ENCODE measurements around the gene SLC25A22. TPM values are rescaled to one million over a fixed set of nuclear protein-coding genes. Genes with fewer than 3 reads are reported as not detected.

The SLC25A22 gene
- total RNA-seq, 3 donors from 2014 or later = 156 to 166 (median 161) TPM

Other genes with a start within 250 kb of the SLC25A22 start
- gene LMNTD2, start 237.5 kb downstream of the SLC25A22 start, total RNA-seq = 1 to 10 TPM in 2 of 3 donors, under 1 TPM in 1; 0.71 to 1.3 (median 1.1) TPM
- gene RASSF7, start 237.3 kb downstream of the SLC25A22 start, total RNA-seq = 10 to 100 TPM; 15.1 to 17.4 (median 16.1) TPM
- gene PHRF1, start 221.8 kb downstream of the SLC25A22 start, total RNA-seq = 10 to 100 TPM; 57.7 to 59.2 (median 57.7) TPM
- gene IRF7, start 182.3 kb downstream of the SLC25A22 start, total RNA-seq = 10 to 100 TPM; 16.3 to 26.7 (median 17.7) TPM
- not detected for gene CDHR5, start 173.3 kb downstream of the SLC25A22 start, total RNA-seq
- not detected for gene SCT, start 171.1 kb downstream of the SLC25A22 start, total RNA-seq
- under 1 TPM in 2 of 3 donors, not detected in 1; 0.13 to 0.28 TPM for gene DRD4, start 161.0 kb downstream of the SLC25A22 start, total RNA-seq
- gene DEAF1, start 103.1 kb downstream of the SLC25A22 start, total RNA-seq = 10 to 100 TPM; 53.1 to 59.6 (median 54.5) TPM
- 1 to 10 TPM; 6.8 to 7.5 (median 7.0) TPM for gene TMEM80, start 102.5 kb downstream of the SLC25A22 start, total RNA-seq
- gene EPS8L2, start 92.0 kb downstream of the SLC25A22 start, total RNA-seq = 10 to 100 TPM in 1 of 3 donors, 1 to 10 TPM in 2; 5.2 to 13.0 (median 7.0) TPM
- gene TALDO1, start 50.8 kb downstream of the SLC25A22 start, total RNA-seq = 100 to 1,000 TPM; 281 to 316 (median 313) TPM
- 10 to 100 TPM; 48.3 to 49.8 (median 49.7) TPM for gene GATD1, start 20.8 kb downstream of the SLC25A22 start, total RNA-seq
- 1 to 10 TPM; 1.6 to 1.8 (median 1.7) TPM for gene CEND1, start 8.2 kb downstream of the SLC25A22 start, total RNA-seq
- 10 to 100 TPM; 12.6 to 18.4 (median 17.5) TPM for gene PIDD1, start 7.0 kb upstream of the SLC25A22 start, total RNA-seq
- 1,000 to 10,000 TPM; 3,528 to 3,995 (median 3,711) TPM for gene RPLP2, start 11.7 kb upstream of the SLC25A22 start, total RNA-seq
- 10 to 100 TPM; 55.5 to 62.4 (median 60.2) TPM for gene PNPLA2, start 20.6 kb upstream of the SLC25A22 start, total RNA-seq
- under 1 TPM; 0.18 to 0.30 (median 0.28) TPM for gene CRACR2B, start 29.6 kb upstream of the SLC25A22 start, total RNA-seq
- gene CD151, start 34.7 kb upstream of the SLC25A22 start, total RNA-seq = 10 to 100 TPM; 33.5 to 39.2 (median 35.6) TPM
- 100 to 1,000 TPM; 167 to 183 (median 174) TPM for gene POLR2L, start 44.2 kb upstream of the SLC25A22 start, total RNA-seq
- gene TSPAN4, start 44.6 kb upstream of the SLC25A22 start, total RNA-seq = 1 to 10 TPM; 4.6 to 6.0 (median 5.7) TPM
- 100 to 1,000 TPM; 102 to 115 (median 104) TPM for gene CHID1, start 112.5 kb upstream of the SLC25A22 start, total RNA-seq
- gene AP2A2, start 127.6 kb upstream of the SLC25A22 start, total RNA-seq = 10 to 100 TPM; 30.4 to 41.7 (median 38.0) TPM
- gene MUC6, start 238.4 kb upstream of the SLC25A22 start, total RNA-seq = under 1 TPM in 1 of 3 donors, not detected in 2; 0.30 TPM